Measurements from ENCODE around the gene MEOX1.

The MEOX1 gene

GRCh38 chr17:43598357-43599045 is 63.2 kb downstream of the MEOX1 start:
- no peak for TF ChIP-seq CTCF (IDR thresholded peaks at IDR 0.05)
- intact Hi-C loops (cut with DNase I; ENCODE audit: low total_unique reads), result no loop called here
- no peak overlapping the region for H3K27ac ChIP-seq
- peaks cover 0 to 31% (median 14%) of the 10 kb centered on the region in 4 donors for H3K4me1 ChIP-seq
- no peaks in the 10 kb centered on the region for H3K9me3 ChIP-seq
- H3K36me3 ChIP-seq, result no peaks in the 10 kb centered on the region
- H3K4me3 ChIP-seq, result no peak overlapping the region
- H3K27me3 ChIP-seq, result no peaks in the 10 kb centered on the region
- no peak for DNase-seq

GRCh38 chr17:43597624-43598356 is 63.9 kb downstream of the MEOX1 start:
- peaks cover 0 to 33% (median 14%) of the 10 kb centered on the region in 4 donors for H3K4me1 ChIP-seq
- H3K9me3 ChIP-seq, result no peaks in the 10 kb centered on the region
- TF ChIP-seq CTCF (IDR thresholded peaks at IDR 0.05), result no peak
- no peak overlapping the region for H3K4me3 ChIP-seq
- intact Hi-C loops (cut with DNase I; ENCODE audit: low total_unique reads), result no loop called here
- H3K27ac ChIP-seq, result no peak overlapping the region
- no peak for DNase-seq
- no peaks in the 10 kb centered on the region for H3K36me3 ChIP-seq
- H3K27me3 ChIP-seq, result no peaks in the 10 kb centered on the region

- Histone ChIP-seq H3K27ac (no peak overlapping the region), H3K4me3 (no peak overlapping the region)
- intact Hi-C loops (cut with DNase I; ENCODE audit: low total_unique reads), result no loop called here
Observed at GRCh38 chr17:43595466-43595865, 66.3 kb downstream of the MEOX1 start.

GRCh38 chr17:43591779-43592562 is 69.8 kb downstream of the MEOX1 start:
- H3K27me3 ChIP-seq, result no peaks in the 10 kb centered on the region
- peak; percentile 77 to 86 for DNase-seq
- intact Hi-C loops (cut with DNase I; ENCODE audit: low total_unique reads), result no loop called here
- H3K27ac ChIP-seq, result peak overlapping the region; percentile 66 to 73
- no peaks in the 10 kb centered on the region for H3K9me3 ChIP-seq
- H3K4me1 ChIP-seq, result peaks cover 0 to 22% (median 17%) of the 10 kb centered on the region in 4 donors
- peak overlapping the region; percentile 11 to 20 for H3K4me3 ChIP-seq
- TF ChIP-seq CTCF (IDR thresholded peaks at IDR 0.05), result no peak
- H3K36me3 ChIP-seq, result no peaks in the 10 kb centered on the region

More at GRCh38 chr17:43595466-43595865, 66.3 kb downstream of the MEOX1 start:
- no peak for TF ChIP-seq CTCF (IDR thresholded peaks at IDR 0.05)
- no peaks in the 10 kb centered on the region for H3K36me3 ChIP-seq
- DNase-seq, result no peak
- H3K9me3 ChIP-seq, result no peaks in the 10 kb centered on the region
- H3K4me1 ChIP-seq, result peaks cover 0 to 36% (median 20%) of the 10 kb centered on the region in 4 donors
- H3K27me3 ChIP-seq, result no peaks in the 10 kb centered on the region

- H3K27ac ChIP-seq, result peak overlapping the region; percentile 66 to 73
- TF ChIP-seq CTCF (IDR thresholded peaks at IDR 0.05), result no peak
Observed at GRCh38 chr17:43591001-43591400, 70.7 kb downstream of the MEOX1 start.

More at GRCh38 chr17:43591001-43591400, 70.7 kb downstream of the MEOX1 start:
- Histone ChIP-seq H3K4me3 (no peak overlapping the region), H3K36me3 (no peaks in the 10 kb centered on the region), H3K27me3 (no peaks in the 10 kb centered on the region), H3K4me1 (peaks cover 0 to 22% (median 17%) of the 10 kb centered on the region in 4 donors), H3K9me3 (no peaks in the 10 kb centered on the region)
- intact Hi-C loops (cut with DNase I; ENCODE audit: low total_unique reads), result no loop called here
- DNase-seq, result no peak

Measured in tibial artery (tissue), 4 donors.